GM06990 (cell line): ENCODE measurements around the gene ZBTB7B.

Experiments
- DNase-seq: peaks from one replicate; pipeline ENCODE4 v3.0.0-alpha.2; 2011; ENCODE audit not compliant: insufficient read length; ENCODE audit errors: extremely low read depth
- H3K27me3 ChIP-seq: replicated peaks from 2 replicates; pipeline ENCODE4 v1.6.0; 2011; ENCODE audit warnings: low read length; ENCODE audit not compliant: control insufficient read depth, insufficient read depth
- H3K36me3 ChIP-seq: 2 replicates; pipeline ENCODE4 v1.5.1; 2011; ENCODE audit warnings: low read length; ENCODE audit not compliant: control insufficient read depth, insufficient read depth
- H3K4me3 ChIP-seq: replicated peaks from 2 replicates; pipeline ENCODE4 v1.5.1; 2011; ENCODE audit warnings: low read depth, mild to moderate bottlenecking, control low read depth, low read length
- CTCF ChIP-seq: IDR thresholded peaks from 2 replicates; pipeline ENCODE4 v1.5.1; 2011; ENCODE audit warnings: low read length, control low read depth, mild to moderate bottlenecking, inconsistent platforms; ENCODE audit not compliant: insufficient read depth, poor library complexity, severe bottlenecking

Gene ZBTB7B

GRCh38 chr1:155017946-155018316, 15.3 kb downstream of the ZBTB7B start:
- no peak for DNase-seq
- peak overlapping the region; percentile 55 for H3K4me3 ChIP-seq
- TF ChIP-seq CTCF, result no peak
- no peaks in the 10 kb centered on the region for H3K27me3 ChIP-seq
- H3K36me3 ChIP-seq, result peaks cover 9% of the 10 kb centered on the region

DNA sequence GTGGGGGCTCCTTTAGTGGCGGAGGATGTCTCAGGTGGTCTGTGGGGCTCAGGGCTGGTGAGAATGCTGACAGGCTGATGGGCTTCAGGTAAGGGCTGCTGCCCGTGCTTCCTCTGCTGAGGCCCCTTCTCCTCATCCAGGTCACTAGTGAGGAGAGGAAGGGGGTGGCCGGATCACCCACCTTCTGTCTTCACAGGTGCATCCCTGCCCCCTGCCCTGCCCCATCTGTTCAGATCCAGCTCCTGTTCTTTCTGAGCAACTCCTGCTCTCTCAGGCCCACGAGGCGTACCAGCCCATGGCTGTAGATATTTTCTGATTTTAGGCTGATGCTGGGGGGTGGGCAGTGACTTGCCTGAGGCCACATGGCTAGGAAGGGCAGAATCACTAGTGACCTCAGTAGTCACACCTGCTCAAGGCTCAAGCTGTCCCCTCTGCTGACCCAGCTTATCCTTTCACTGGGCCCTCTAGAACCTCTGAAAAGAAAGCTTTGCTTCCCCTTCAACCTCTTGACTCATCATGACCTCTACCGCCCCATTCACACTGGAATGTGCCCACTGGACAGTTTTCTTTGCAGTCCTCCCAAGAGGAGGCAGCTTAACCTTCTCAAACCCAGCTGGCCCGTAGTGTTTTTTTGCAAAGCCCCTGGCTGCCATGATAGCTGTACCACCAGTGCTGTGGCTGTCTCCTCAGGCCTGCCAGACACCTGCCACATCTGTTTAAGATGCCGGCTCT, 16.2 kb downstream of the ZBTB7B start:
- no peaks in the 10 kb centered on the region for H3K27me3 ChIP-seq
- H3K4me3 ChIP-seq, result no peak overlapping the region
- H3K36me3 ChIP-seq, result peaks cover 8% of the 10 kb centered on the region
- no peak for DNase-seq
- no peak for TF ChIP-seq CTCF

DNA sequence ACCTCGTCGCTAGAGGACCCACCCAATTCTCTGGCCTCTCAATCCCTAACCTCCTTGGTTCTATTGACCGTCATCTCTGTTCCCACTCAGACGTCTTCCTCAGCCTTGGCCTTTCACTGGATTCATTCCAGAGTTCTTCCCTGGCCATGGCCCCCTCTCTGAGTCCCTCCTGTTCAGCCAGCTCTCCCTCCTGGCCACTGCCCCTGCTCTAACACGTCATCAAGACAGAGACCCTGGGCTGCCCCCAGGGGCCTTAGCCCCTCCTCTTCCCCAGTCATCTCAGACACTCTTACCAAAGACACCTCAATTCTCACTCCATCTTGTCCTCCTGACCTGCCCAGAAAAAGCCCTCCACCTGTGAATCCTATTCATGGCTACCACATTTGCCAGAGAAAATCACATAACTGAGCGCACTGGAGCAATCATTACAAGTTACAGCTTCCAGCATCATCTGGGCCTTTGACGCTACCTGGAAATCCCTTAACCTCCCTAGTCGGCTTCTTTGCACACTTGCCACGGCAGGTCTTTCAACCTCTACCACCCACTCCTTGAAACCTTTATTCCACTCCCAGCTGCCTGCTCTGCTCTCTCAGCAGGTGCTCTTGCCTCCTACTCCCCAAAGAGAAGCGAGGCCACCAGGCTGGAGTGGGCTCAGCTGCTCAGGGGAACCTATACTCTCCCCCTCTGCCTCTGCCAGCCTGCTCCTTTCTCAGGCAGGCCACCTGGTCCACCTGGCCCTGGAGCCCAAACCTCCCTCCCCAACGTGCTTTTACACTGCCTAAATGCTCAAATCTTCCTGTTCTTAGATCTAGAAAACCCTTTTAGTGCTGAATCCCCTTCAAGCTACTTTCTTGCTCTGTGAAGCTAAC, 17.0 kb downstream of the ZBTB7B start:
- DNase-seq, result no peak
- Histone ChIP-seq H3K27me3 (no peaks in the 10 kb centered on the region), H3K4me3 (no peak overlapping the region), H3K36me3 (peaks cover 7% of the 10 kb centered on the region)
- TF ChIP-seq CTCF, result no peak

DNA sequence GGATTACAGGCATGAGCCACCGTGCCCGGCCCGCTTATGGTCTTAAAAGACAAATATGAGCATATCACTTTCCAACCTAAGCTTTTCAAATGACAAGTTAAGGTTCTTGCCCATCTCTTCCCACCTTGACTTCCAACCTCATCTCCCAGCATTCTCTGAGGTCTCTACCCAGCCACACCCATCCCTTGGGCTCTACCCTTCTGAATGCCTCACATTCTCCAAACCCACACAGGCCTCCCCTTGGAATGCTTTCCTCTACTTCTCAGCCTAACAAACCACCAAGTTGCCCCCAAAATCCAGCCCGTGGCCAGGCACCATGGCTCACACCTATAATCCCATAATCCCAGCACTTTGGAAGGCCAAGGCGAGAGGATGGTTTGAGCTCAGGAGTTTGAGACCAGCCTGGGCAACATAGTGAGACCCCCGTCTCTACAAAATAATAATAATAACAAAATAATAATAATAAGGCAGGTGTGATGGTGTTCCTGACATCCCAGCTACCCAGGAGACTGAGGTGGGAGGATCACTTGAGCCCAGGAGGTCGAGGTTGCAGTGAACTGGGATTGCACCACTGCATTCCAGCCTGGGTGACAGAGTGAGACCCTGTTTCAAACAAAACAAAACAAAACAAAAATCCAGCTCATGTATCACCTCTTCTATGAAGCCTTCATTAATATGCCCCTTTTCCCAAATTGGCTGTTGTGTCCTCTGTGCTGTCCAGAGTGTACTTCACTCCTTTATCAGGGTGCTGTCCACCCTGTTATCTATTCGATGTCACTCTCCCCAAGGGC, 19.7 kb downstream of the ZBTB7B start:
- Histone ChIP-seq H3K4me3 (no peak overlapping the region), H3K27me3 (no peaks in the 10 kb centered on the region), H3K36me3 (no peaks in the 10 kb centered on the region)
- no peak for DNase-seq
- TF ChIP-seq CTCF, result no peak

DNA sequence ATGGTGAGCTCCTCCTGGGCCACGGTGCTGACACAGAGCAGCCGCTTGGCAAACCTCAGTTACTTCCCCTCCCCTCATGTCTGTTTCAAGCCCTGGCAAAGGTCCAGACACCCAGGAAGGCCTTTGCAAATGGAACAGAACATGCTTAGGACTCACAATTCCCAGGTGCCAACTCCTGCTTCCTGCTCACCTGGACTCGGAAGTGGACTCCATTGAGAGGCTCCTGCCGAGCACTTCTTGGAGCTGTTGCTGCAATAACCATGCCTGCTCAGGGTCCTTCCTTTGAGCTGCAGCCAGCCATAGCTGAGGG, 20.3 kb downstream of the ZBTB7B start:
- no peak for DNase-seq
- Histone ChIP-seq H3K4me3 (no peak overlapping the region), H3K36me3 (no peaks in the 10 kb centered on the region), H3K27me3 (no peaks in the 10 kb centered on the region)
- no peak for TF ChIP-seq CTCF
